HG02623 (cell line): ENCODE measurements around the gene NELFA.

Source experiments
- ATAC-seq: cut with Tn5 transposase; IDR thresholded peaks from one replicate; pipeline ENCODE4 v1.9.1; 2021; ENCODE audit warnings: moderate library complexity; ENCODE audit not compliant: unreplicated experiment

The NELFA gene

DNA sequence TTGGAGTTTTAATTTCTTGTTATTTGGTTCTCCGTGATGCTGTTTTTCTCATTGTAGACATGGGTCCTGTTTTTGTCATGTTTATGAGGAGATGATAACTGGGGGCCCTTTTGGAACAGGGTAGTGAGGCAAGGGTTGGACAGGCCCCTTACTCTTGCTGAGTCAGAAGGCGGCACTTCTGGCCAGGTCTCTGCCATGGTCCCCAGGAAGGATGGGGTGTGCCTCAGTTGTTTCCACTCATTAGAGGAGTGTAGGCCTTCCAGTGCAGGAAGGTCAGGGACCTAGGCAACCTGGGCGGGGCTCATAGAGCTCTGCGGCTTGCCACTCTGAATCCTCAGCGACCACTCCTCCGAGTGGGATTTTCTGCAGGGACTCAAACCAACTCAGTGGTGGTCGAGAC lies 68.2 kb downstream of the NELFA start:
- no peak for ATAC-seq

DNA sequence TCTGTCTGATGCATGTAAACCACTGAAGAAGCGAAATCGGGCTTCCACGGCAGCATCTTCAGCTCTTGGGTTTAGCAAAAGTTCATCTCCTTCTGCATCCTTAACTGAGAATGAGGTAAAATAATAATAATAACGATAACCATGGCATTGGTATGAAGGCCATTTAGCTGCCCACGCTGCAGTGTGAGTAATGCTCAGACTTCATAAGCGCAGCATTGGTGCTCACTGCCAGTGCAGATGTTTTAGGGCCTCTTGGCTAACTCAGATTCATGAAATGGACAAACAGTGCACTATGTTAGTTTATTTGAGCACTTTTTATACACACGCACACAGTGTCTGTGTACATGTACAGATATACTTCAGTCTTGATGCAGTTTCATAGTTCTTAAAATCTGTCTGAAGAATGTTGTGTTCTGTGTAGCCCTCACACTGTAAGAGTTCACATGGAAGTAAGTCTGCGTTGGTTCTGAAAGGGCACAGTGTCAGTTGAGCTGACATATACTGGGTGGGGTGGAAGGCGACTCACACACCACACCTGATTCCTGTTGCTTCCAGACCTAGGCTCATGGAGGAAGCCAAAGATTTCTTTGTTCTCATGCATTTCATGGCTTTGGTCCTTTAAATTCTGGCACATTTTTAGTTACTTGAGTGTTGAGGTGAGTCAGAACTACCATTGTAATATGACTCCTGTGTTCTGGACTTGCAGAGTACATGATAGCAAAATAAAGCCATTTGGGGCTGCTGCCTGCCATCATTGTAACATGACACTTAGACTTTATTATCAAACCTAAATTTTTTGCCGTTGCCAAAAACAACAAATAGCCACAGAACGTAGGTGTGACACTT lies 68.9 kb downstream of the NELFA start:
- ATAC-seq = no peak

DNA sequence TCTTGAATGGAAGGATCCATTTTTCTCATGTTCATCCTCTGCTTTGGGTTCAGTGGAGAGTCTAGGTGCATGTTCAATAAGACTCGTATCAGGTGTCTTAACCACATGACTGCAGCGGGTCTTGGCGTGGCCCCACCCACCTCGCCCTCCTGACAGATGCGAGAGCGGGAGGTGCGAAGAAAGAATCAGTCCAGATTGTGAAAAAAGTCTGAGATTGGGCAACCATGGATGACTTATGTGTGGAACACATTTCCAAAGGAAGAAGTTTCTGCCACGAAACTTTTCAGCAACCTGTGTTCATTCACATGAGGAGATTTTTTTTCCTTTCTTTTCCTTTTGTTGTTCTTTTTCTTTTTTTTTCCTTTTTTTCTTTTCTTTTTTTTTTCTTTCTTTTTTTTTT lies 70.7 kb downstream of the NELFA start:
- ATAC-seq = no peak

- ATAC-seq = no peak
Observed at GRCh38 chr4:1937550-1937949, 71.2 kb downstream of the NELFA start.

- no peak for ATAC-seq
Observed at GRCh38 chr4:1933700-1934099, 75.1 kb downstream of the NELFA start.

GRCh38 chr4:1932736-1933135 lies 76.0 kb downstream of the NELFA start:
- ATAC-seq = no peak
